HG03095 (cell line): ENCODE results near the gene WDR82.

Experiments used
- ATAC-seq: cut with Tn5 transposase; IDR thresholded peaks from one replicate; pipeline ENCODE4 v1.9.1; 2021; ENCODE audit warnings: moderate library complexity; ENCODE audit not compliant: unreplicated experiment

The WDR82 gene

DNA sequence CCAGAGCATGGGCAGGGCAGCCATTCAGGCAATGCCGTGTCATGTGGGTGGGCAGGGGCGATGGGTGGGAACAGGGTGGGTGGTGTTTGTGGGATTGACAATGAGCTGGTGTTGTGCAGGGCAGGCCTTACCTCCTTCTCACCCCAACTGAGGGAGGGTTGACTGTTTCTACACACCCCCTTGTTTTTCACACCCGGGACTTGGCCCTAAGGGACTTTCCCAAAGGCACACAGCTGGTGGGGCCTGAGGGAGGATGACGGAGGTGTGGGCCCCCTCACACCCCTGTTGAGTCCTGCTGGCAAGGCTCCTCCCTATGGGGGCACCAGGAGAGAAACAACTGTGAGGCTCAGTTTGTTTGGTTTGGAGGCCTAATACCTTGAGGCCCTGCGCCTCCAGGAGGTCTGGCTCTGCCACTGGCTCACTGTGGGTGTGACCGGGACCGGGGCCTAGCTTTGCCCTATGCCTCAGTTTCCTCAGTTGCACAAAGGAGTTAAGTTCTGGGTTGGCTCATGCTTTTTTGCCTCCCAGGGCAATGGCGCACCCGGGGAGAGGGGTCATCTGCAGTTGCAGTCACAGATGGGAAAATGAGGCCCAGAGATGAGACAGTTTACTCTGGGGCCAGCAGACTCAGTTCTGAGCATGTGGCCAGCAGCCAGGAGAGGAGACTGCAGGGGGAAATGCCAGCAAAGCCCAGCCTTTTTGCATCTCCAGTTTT is 32.6 kb upstream of the WDR82 start:
- peak; percentile 49 for ATAC-seq

DNA sequence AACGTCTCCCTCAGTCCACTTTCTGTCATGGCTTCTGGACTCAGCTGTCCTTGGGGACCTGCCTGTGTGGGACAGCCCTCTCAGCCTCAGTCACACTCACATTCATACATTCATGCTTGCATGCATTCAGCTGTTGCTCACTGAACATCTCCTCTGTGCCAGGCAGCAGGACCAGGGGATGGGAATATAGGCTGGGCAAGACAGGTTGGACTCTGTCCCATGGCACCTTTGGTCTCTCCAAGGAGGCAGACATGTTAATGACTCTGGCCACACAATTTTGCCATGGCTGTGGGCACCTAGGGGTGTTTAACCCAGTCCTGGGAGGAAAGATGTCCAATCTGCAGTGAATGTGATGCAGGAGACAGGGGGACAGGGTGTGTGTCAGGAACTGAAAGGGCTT is 29.9 kb upstream of the WDR82 start:
- ATAC-seq: no peak

DNA sequence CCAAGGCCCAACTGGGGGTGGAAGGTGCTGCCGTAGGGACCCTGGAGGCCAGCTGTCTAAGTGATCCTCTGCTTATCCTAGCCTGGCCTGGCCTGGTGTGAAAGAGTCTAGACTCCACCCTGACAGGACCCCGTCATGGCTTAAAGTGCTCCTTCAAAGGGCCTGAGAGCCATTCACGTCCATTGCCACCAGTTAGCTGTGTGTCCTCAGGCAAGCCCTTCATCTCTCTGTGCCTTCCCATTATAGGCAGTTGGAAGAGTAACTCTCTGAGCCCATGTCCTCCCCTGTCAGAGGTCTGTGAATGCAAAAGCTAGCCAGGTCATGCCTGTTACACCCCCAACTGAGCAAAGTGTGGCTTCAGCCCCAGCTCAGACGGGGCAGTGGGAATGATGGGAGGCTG is 28.5 kb upstream of the WDR82 start:
- no peak for ATAC-seq

DNA sequence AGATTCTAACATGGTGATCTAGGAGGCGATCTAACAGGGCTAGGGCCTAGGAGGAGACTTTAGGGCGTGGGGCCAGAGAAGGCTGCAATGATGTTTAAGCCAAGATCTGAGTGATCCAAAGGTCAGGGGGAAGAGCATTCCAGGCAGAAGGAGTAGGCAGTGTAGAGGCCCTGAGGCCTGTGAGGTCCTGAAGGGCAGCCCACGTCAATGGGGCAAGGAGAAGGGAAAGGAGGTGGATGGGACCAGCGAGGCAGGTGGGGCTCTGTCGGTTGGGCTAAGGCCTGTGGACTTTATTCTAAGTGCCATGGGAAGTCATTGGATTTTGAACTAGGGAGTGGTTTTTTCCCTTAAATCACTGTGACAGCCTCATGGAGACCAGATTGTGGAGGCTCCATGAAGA is 27.5 kb upstream of the WDR82 start:
- no peak for ATAC-seq

- no peak for ATAC-seq
Observed at GRCh38 chr3:52303811-52304210, 25.4 kb upstream of the WDR82 start.

GRCh38 chr3:52302426-52303145 is 24.1 kb upstream of the WDR82 start:
- no peak for ATAC-seq

DNA sequence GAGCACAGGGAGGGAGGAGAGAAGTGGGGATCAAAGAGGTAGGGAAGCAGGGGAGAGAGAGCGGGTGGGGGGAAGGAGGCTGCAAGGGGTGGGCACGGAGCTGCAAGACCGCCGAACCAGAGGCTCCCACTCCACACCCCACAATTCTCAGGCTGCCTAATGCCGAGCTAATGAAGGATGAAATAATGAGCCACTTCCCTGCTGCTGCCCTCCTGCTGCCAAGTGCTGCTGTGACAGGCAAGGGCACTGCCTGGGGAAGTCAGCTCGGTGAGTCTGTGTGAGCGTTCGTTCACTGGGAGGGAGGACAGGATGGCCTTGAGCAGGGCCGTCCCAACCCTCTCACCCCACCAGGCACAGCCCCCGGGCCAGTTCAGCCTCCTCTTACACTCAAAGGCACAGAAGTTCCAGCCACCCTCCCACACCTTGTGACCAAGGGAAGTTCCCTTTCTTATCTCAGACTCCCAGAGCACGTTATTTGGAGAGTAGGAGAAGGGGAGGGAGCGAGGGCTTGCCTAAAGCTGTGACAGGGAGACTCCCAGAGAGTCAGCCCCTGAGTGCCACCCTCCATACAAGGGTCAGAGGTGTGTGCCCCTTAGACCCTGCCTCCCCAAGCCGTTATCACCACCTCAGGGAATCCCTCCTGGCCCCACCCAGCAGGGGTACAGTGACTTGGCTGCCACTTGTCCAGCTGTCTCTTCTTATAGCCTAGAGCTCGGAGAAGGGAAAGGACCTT is 21.6 kb upstream of the WDR82 start:
- ATAC-seq: no peak

- ATAC-seq: no peak
Observed at GRCh38 chr3:52299247-52299878, 20.9 kb upstream of the WDR82 start.

GRCh38 chr3:52298149-52299098 is 20.0 kb upstream of the WDR82 start:
- ATAC-seq: no peak

- no peak for ATAC-seq
Observed at GRCh38 chr3:52297242-52298148, 19.0 kb upstream of the WDR82 start.

GRCh38 chr3:52295671-52296208 is 17.3 kb upstream of the WDR82 start:
- ATAC-seq: no peak

DNA sequence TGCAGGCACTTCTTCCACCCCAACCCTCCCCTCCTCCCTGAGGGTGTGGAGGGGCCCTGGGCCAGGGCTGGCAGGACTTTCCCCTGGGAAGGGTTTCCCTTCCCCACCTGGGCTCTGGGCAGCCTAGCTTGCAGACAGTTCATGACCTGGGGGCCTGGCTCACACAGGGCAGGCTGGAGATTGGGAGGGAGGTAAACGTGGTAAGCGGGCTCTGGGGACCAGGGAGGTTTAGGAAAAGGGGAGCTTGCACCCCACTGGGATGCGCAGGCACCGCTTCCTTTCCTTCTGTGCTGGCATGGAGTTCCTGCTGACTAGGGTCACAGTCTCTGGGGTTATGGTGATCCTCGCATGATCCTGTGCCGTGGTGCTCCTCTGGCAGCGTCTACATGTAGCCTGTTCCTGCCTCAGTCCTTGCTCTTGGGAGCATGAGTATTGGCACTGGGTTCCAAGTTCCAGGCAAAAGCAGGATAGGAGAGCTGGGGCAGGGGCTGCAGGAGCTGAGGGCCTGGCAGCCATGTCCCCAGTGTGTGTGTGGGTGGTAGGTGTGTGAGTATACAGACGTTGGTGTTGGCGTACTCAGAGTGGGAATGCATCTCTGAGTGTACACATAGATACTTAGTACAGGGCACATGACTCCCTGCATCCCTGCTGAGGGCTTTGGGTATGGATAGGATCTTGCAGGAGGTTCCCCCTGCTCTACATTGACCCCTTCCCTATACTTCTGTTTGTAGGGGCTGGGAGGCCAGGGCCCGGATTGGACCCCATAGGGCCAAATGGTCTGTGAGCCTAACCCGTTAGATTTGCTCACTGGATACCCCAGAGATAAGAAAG is 16.1 kb upstream of the WDR82 start:
- ATAC-seq: no peak

- no peak for ATAC-seq
Observed at GRCh38 chr3:52293491-52294319, 15.3 kb upstream of the WDR82 start.

- no peak for ATAC-seq
Observed at GRCh38 chr3:52292247-52293065, 14.0 kb upstream of the WDR82 start.

DNA sequence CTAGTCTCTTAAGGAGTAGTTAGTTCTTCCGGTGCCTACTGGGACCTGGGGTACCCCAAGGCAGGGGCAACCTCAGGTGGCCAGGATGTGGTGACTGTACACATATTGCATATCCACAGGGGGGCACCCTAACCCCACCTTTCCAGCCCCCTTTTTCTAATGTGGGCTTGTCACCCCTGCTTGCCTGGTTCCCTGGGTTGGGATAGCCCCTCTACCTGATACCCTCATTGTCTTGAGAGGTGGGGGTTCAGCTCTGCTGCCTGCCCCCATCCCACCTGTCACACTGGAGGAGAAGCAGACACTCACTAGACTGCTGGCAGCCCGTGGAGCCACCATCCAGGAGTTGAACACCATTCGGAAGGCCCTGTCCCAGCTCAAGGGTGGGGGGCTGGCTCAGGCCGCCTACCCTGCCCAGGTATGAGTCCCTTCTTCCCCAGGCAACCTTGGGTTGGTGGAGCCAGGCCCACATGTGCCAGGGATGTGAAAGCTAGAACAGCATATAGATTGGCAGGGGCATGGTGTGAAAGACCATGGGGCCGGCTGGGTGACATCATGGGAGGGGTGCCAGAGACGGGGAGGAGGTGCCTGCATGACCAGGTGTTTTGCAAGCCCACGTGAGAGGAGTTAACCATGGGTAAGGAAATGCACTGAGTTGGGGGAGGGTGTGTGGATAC is 13.2 kb upstream of the WDR82 start:
- ATAC-seq: no peak
